ENCODE results near the gene TAS2R41. TPM values are rescaled to one million over a fixed set of nuclear protein-coding genes. Genes with fewer than 3 reads are reported as not detected.
"Not testable (repeated sequence)": the region's sequence is repeated elsewhere in the genome, so short reads cannot be mapped to it uniquely, and the experiment has no call there.

The TAS2R41 gene
- total RNA-seq, 1 donor = not detected

GRCh38 chr7:143519411-143520131, 41.9 kb downstream of the TAS2R41 start:
- no peak for TF ChIP-seq CTCF (IDR thresholded peaks at IDR 0.05; ENCODE audit: extremely low read depth, low read depth, low read length)

GRCh38 chr7:143522309-143522916, 44.7 kb downstream of the TAS2R41 start:
- H3K4me2 ChIP-seq (ENCODE audit: insufficient read depth, low read length); H3K27ac ChIP-seq (ENCODE audit: low read depth, low read length); H3K4me3 ChIP-seq (ENCODE audit: insufficient read depth, low read length); H3K36me3 ChIP-seq (ENCODE audit: insufficient read depth, low read length); DNase-seq (ENCODE audit: insufficient read length, low spot score, missing footprints); H3K79me2 ChIP-seq (ENCODE audit: insufficient read depth, low read length); H4K20me1 ChIP-seq (ENCODE audit: insufficient read depth, low read length); H3K27me3 ChIP-seq (ENCODE audit: insufficient read depth, low read length); H3K9me3 ChIP-seq (ENCODE audit: low read depth, low read length); H3K4me1 ChIP-seq (ENCODE audit: insufficient read depth, low read length); H2AFZ ChIP-seq (ENCODE audit: low read length): not testable (repeated sequence)

More at GRCh38 chr7:143519411-143520131, 41.9 kb downstream of the TAS2R41 start:
- Histone ChIP-seq H3K36me3 (ENCODE audit: insufficient read depth, low read length) (no peaks in the 10 kb centered on the region), H3K4me1 (ENCODE audit: insufficient read depth, low read length) (peaks cover 12% of the 10 kb centered on the region), H3K9me3 (ENCODE audit: low read depth, low read length) (no peaks in the 10 kb centered on the region), H3K27me3 (ENCODE audit: insufficient read depth, low read length) (no peaks in the 10 kb centered on the region), H4K20me1 (ENCODE audit: insufficient read depth, low read length) (no peaks in the 10 kb centered on the region), H3K4me2 (ENCODE audit: insufficient read depth, low read length) (no peak overlapping the region), H3K27ac (ENCODE audit: low read depth, low read length) (no peak overlapping the region), H3K79me2 (ENCODE audit: insufficient read depth, low read length) (no peaks in the 10 kb centered on the region), H2AFZ (ENCODE audit: low read length) (no peak overlapping the region), H3K4me3 (ENCODE audit: insufficient read depth, low read length) (no peak overlapping the region)
- peak; percentile 86 for DNase-seq (ENCODE audit: insufficient read length, low spot score, missing footprints)

Other genes with a start within 250 kb of the TAS2R41 start
- gene GSTK1, start 214.4 kb upstream of the TAS2R41 start, total RNA-seq = 91.3 and 99.9 TPM in 2 replicates
- not detected in 2 replicates for gene TMEM139, start 192.9 kb upstream of the TAS2R41 start, total RNA-seq
- 7.6 and 10.9 TPM in 2 replicates for gene CASP2, start 189.5 kb upstream of the TAS2R41 start, total RNA-seq
- gene CLCN1, start 161.8 kb upstream of the TAS2R41 start, total RNA-seq = under 0.01 TPM in 2 replicates
- gene FAM131B, start 115.2 kb upstream of the TAS2R41 start, total RNA-seq = 1.2 and 1.4 TPM in 2 replicates
- 38.9 and 47.4 TPM in 2 replicates for gene ZYX, start 96.5 kb upstream of the TAS2R41 start, total RNA-seq
- gene EPHA1, start 69.0 kb upstream of the TAS2R41 start, total RNA-seq = not detected in 2 replicates
- not detected in 2 replicates for gene TAS2R60, start 34.4 kb upstream of the TAS2R41 start, total RNA-seq
- gene CTAGE15, start 93.9 kb downstream of the TAS2R41 start, total RNA-seq = 0.88 TPM in 1 of 2 replicates, not detected in the other
- gene TCAF2, start 143.1 kb downstream of the TAS2R41 start, total RNA-seq = 1.8 and 2.5 TPM in 2 replicates